ENCODE results near the gene MYO18A.
"Not testable (repeated sequence)": the region's sequence is repeated elsewhere in the genome, so short reads cannot be mapped to it uniquely, and the experiment has no call there.

Gene MYO18A, protein sequence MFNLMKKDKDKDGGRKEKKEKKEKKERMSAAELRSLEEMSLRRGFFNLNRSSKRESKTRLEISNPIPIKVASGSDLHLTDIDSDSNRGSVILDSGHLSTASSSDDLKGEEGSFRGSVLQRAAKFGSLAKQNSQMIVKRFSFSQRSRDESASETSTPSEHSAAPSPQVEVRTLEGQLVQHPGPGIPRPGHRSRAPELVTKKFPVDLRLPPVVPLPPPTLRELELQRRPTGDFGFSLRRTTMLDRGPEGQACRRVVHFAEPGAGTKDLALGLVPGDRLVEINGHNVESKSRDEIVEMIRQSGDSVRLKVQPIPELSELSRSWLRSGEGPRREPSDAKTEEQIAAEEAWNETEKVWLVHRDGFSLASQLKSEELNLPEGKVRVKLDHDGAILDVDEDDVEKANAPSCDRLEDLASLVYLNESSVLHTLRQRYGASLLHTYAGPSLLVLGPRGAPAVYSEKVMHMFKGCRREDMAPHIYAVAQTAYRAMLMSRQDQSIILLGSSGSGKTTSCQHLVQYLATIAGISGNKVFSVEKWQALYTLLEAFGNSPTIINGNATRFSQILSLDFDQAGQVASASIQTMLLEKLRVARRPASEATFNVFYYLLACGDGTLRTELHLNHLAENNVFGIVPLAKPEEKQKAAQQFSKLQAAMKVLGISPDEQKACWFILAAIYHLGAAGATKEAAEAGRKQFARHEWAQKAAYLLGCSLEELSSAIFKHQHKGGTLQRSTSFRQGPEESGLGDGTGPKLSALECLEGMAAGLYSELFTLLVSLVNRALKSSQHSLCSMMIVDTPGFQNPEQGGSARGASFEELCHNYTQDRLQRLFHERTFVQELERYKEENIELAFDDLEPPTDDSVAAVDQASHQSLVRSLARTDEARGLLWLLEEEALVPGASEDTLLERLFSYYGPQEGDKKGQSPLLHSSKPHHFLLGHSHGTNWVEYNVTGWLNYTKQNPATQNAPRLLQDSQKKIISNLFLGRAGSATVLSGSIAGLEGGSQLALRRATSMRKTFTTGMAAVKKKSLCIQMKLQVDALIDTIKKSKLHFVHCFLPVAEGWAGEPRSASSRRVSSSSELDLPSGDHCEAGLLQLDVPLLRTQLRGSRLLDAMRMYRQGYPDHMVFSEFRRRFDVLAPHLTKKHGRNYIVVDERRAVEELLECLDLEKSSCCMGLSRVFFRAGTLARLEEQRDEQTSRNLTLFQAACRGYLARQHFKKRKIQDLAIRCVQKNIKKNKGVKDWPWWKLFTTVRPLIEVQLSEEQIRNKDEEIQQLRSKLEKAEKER (N-terminal part only)

GRCh38 chr17:29180034-29180787 is at the start of gene MYO18A:
TSS of gene MYO18A (minus strand) at chr17:29180398. CDS start at chr17:29166940, 13,458 bp downstream.
- peak; percentile 37 for DNase-seq

GRCh38 chr17:29225396-29225795 is 45.2 kb upstream of the MYO18A start:
- no peak for DNase-seq

GRCh38 chr17:29221338-29221737 is 41.1 kb upstream of the MYO18A start:
- not testable (repeated sequence) for DNase-seq

GRCh38 chr17:29219378-29220047 is 39.3 kb upstream of the MYO18A start:
- DNase-seq: peak; percentile 36

- DNase-seq: no peak
Observed at GRCh38 chr17:29216856-29217255, 36.7 kb upstream of the MYO18A start.

DNA sequence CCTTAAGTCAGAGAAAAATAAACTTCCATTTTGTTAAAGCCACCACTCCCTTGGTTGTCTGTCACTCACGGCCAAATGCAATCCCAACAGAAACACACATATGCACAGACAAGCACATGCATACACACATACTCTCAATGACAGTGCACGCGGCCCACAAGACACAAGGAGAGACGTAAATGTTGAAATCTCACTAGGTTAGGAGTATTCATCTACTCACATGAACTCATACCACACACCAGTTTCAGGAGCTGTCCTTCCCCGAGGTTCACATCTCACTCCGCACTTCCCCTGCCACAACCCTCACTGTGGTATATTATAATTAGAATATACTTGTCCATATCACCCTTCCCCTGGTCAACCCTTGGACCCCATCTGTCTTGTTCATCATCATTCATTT is 36.0 kb upstream of the MYO18A start:
- DNase-seq: no peak

- DNase-seq: no peak
Observed at GRCh38 chr17:29215717-29216116, 35.5 kb upstream of the MYO18A start.

DNA sequence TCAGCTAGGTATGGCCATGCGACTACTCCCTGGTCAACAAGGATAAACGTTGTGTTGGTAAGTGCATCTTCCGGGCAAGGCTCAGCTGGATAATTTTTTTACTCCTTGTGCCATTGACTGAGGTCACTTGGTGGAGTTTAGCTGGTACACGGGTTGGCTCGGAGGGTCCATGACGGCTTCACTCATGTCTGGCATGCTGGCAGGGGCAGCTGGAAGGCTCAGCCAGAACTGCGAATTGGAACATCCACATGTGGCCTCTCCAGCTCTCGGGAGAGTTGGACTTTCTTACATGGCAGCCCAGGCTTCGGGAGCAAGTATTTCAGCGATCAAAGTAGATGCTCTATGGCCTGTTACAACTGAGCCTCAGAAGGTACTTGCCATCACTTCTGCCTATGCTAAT is 35.0 kb upstream of the MYO18A start:
- DNase-seq: no peak

- DNase-seq: no peak
Observed at GRCh38 chr17:29214215-29215146, 34.3 kb upstream of the MYO18A start.

DNA sequence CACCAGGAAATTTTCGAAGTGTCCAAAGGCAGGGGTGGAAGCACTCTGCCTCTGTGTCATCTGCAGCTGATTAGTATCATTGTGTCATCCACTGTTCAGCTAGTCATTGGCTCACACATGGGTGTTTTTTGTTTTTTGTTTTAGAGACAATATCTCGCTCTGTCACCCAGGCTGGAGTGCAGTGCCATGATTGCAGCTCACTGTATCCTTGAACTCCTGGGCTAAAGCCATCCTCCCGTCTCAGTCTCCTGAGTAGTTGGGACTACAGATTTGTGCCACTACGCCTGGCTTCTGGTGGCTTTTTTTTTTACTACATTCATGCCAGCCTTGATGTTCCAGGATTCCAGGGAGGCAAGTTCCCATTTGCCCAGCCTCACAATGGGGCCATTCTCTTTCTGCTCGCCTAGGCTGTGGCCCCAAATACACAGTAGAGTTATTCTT is 32.5 kb upstream of the MYO18A start:
- no peak for DNase-seq

- DNase-seq: no peak
Observed at GRCh38 chr17:29212094-29212631, 32.0 kb upstream of the MYO18A start.

GRCh38 chr17:29210879-29211278 is 30.7 kb upstream of the MYO18A start:
- DNase-seq: no peak

- no peak for DNase-seq
Observed at GRCh38 chr17:29209073-29209472, 28.9 kb upstream of the MYO18A start.

GRCh38 chr17:29207975-29208374 is 27.8 kb upstream of the MYO18A start:
- no peak for DNase-seq

GRCh38 chr17:29205047-29205446 is 24.8 kb upstream of the MYO18A start:
- no peak for DNase-seq

- DNase-seq: not testable (repeated sequence)
Observed at GRCh38 chr17:29204068-29204804, 24.0 kb upstream of the MYO18A start.

GRCh38 chr17:29197516-29198272 is 17.5 kb upstream of the MYO18A start:
- DNase-seq: no peak

- DNase-seq: no peak
Observed at GRCh38 chr17:29196769-29197515, 16.7 kb upstream of the MYO18A start.

Data from NCI-H1105 (cell line).